HG03469 (cell line): Measurements from ENCODE around the gene SS18L1.

Experiments
- ATAC-seq: cut with Tn5 transposase; IDR thresholded peaks from one replicate; pipeline ENCODE4 v1.9.1; 2021; ENCODE audit warnings: mild to moderate bottlenecking, moderate library complexity, moderate number of reproducible peaks; ENCODE audit not compliant: unreplicated experiment

The SS18L1 gene

GRCh38 chr20:62208795-62209755 is 65.5 kb downstream of the SS18L1 start:
- ATAC-seq: no peak

GRCh38 chr20:62209850-62210495 is 66.4 kb downstream of the SS18L1 start:
- ATAC-seq: no peak

GRCh38 chr20:62210496-62210855 is 66.9 kb downstream of the SS18L1 start:
- no peak for ATAC-seq

- ATAC-seq: no peak
Observed at GRCh38 chr20:62211216-62211615, 67.6 kb downstream of the SS18L1 start.

- ATAC-seq: no peak
Observed at GRCh38 chr20:62211769-62212288, 68.3 kb downstream of the SS18L1 start.

GRCh38 chr20:62212299-62212698 is 68.7 kb downstream of the SS18L1 start:
- ATAC-seq: no peak

GRCh38 chr20:62214067-62214466 is 70.5 kb downstream of the SS18L1 start:
- ATAC-seq: no peak

GRCh38 chr20:62215020-62215990 is 71.7 kb downstream of the SS18L1 start:
- ATAC-seq: no peak

GRCh38 chr20:62215991-62216635 is 72.5 kb downstream of the SS18L1 start:
- ATAC-seq: no peak

- no peak for ATAC-seq
Observed at GRCh38 chr20:62216636-62217566, 73.3 kb downstream of the SS18L1 start.

GRCh38 chr20:62217913-62218773 is 74.6 kb downstream of the SS18L1 start:
- ATAC-seq: no peak

GRCh38 chr20:62219101-62219991 is 75.8 kb downstream of the SS18L1 start:
- no peak for ATAC-seq

GRCh38 chr20:62219992-62220665 is 76.6 kb downstream of the SS18L1 start, which contains the start of gene HRH3:
TSS of gene HRH3 (minus strand) at chr20:62220278. CDS start at chr20:62219970, 308 bp downstream.
- no peak for ATAC-seq

GRCh38 chr20:62220666-62221568 is 77.3 kb downstream of the SS18L1 start:
- ATAC-seq: no peak

GRCh38 chr20:62222266-62222850 is 78.8 kb downstream of the SS18L1 start:
- ATAC-seq: no peak
